ENCODE results near the gene NUP210L.
"Not testable (repeated sequence)": the region's sequence is repeated elsewhere in the genome, so short reads cannot be mapped to it uniquely, and the experiment has no call there.

NUP210L gene

DNA sequence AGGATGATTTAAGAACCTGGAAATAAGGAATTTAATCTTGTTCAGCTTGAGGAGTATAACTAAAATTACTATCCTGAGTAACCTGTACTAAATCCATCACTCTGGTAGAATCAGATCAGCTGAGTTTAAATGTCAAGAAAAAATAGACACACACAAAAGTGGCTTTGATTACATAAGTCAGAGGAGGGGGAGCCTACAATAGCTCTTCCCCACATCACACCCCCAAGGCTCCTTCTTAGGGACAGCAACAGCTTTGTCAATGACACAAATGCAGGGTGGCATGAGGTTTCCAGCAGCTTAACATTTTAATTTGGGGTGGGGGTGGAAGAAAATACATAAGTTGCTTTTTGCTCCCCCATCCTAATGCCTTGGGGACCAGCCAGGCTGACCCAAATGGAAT is 12.6 kb upstream of the NUP210L start:
- DNase-seq, result no peak

DNA sequence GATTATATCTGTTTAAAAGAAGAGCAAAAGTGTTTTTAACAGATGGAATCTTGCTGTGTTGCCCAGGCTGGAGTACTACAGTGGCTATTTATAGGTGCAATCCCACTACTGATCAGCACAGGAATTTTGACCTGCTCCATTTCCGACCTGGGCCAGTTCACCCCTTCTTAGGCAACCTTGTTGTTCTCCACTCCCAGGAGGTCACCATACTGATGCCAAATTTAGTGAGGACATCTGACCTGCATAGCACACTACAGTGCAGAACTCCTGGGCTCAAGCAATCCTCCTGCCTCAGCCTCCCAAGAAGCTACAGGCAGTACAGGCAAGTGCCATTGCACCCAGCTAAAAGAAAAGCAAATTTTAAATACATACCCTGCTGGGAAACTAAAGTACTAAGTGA is 11.3 kb upstream of the NUP210L start:
- DNase-seq, result no peak

DNA sequence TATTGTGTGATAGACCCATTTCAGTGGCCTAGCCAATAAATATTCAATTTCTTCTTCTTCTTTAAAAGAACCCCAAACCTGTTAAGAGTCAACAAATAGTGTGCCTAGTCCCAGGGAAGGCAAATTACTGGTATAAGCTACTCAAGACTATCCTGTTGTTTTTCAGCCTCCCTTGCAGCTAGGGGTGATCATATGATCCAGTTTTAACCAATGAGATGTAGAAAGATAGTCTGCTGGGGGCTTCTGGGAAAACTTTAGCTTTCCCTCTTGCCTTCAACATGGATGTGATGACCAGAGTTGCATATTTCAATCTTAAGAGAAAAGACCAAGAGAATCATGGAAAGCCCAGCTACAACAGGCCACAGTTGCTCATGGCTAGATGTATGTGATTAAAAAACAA is 4.7 kb upstream of the NUP210L start:
- DNase-seq, result no peak

DNA sequence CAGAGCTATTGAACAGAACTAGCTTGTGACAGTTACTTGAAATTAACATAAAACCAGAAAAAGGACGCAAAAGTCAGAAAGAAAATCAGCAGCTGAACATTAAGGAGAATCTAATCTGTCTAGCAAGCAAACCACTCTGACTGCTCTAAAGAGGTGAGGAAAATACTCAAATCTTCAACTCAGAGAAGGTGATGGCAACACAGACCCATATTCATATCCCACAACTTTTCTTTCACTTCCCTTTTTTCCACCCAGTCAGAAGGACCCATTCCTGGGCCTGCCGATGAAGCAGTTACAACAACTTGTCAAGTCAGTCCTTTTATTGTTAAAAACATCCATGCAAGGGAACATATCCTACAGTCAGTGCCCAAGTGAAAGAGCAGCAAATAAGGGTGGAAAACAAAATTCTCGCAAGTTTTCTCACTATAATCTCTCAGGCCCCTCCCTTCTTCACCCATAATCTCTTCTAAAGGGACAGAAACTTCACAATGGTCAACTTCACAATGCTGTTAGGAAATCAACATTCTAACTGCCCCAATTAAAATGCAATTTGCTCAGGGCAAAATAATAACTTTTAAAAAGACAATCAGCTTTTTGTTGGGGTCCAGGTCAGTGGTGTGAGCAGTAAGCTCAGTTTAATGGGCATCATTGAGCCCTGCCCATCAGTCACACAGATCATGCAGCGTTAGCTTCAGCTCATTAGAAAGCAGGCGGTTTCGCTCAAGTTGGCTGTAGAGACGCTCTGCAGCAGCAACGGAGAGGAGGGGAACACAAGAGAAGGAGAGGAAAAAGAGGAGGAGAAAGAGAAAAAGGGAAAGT is 3.6 kb upstream of the NUP210L start:
- no peak for DNase-seq

DNA sequence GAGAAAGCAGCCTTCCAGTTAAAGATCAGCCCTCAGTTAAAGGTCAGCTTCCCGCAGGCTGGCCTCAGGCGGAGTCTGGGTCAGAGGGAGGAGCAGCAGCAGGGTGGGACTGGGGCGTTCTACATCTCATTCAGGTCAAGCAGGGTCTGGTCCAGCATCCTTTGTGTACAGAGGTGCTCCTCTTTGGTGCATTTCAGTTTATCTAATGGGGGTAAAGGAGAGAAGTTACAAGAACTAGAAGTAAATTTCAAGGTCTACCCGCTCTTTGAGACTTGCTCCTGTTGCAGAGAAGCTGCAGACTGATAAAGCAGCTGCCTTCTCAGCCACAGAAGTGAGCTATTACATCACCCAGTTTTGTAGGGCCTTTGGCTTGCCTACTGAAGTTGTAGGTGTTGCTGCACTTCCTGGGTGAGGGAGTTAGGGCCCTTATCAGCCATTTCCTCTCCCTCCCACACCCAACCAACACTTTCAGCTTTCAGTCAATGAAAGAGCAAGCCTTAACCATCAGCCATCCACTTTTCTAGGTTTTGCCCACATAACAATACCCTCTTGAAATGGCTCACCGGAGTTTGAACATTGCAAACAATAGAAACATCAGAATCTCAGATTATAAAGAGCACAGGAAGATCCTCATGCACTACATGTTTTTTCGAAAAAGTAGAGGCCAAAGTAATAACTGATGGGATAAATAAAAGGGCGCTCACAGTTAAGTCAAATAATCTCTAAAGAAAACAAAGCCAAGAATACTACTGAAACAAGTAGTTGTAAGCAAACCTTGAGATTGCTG is 2.8 kb upstream of the NUP210L start:
- DNase-seq, result no peak

DNA sequence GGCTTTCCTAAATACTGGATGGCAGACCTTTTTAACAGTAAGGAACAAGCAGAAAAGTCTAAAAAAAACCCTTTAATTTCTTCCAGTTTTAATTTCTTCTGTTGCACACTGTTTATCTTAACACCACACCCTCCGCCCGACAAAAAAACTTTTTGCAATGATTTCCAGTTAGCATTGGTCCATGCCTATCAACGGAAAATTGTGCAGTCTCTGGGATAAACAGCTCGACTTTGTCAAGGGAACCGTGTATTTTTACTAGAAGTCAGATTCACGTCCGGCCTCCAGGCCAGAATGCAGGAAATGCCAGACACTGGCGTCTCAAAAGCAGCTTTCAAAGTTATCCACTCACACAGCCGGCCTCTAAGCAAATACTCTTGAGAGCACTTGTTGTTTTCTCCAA is 378 bp upstream of the NUP210L start:
- no peak for DNase-seq

DNA sequence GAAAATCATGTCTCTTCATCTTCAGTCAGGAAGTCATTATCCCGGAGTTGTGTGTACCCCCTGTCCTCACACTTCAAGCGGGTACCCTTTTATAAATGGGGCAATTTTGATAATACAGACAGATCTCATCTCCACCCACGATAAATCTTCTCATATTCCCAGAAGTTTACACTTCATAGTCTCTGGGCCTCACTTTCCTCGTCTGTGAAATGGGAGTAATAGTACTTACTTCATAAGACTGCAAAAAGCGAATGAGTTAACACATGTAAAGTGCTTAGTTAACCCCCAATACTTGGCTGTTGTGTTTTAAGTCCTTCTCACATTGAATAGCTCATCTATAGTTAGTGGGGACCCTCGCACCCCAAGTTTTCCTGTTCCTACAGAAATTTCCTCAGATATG is 820 bp downstream of the NUP210L start:
- no peak for DNase-seq

DNA sequence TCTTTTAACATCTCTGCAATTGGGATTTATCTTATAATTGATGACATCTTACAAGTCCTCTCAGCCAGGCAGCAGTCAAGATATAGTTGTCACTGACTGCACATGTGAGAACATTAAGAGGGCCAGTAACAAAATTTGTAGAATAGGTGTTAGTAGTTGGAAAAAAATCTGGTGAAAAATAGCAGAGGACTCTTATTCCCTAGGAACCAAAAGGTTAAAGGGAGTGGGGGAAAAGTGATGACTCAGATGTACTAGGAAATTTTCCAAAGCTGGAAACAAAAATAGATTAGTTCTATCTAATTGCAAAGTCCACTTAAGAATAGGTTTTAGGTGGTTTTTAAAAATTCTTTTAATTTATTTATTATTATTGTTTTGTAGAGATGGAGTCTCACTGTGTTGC is 3.6 kb downstream of the NUP210L start:
- DNase-seq, result no peak

DNA sequence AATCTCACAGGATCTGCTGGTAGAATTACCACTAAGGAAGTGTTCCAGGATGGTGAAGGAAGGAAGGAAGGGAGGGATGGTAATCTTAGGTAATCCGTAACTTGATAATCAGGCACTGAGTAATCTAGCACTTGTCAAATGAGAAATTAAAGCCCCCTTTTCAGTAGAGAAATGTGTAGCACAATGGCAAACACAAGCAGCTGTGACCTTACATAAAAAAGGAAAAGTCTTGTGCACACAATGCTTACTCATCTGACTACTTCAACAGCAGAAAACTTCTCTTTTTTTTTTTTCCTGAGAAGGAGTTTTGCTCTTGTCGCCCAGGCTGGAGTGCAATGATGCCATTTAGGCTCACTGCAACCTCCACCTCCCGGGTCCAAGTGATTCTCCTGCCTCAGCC is 6.1 kb downstream of the NUP210L start:
- DNase-seq, result no peak

DNA sequence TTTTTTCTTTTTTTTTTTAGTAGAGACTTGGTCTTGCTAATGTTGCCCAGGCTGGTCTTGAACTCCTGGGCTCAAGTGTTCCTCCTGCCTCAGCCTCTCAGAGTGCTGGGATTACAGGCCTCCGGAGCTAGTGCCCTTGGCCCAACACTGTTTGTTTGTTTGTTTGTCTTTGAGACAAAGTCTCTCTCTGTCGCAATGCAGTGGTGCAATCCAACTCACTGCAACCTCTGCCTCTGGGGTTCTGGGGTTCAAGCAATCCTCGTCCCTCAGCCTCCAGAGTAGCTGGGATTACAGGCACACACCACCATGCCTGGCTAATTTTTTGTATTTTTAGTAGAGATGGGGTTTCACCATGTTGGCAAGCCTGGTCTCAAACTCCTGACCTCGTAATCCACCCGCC is 7.4 kb downstream of the NUP210L start:
- not testable (repeated sequence) for DNase-seq

DNA sequence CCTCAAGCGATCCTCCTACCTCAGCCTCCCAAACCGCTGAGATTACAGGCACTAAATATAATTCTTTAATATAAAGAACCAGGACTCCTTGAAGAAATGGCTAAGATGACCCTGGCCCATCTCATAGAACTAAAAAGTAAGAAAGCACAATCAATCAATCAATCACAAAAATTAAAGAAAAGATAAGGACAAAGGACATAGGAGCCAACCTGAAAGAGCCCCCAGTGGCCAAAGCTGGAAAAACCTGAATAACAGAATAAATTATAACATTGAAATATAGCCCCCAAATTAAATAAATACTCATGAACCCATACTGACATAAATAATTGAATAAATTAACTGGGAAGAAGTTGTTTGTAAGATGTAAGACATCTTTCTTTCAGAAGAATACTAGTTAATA is 8.9 kb downstream of the NUP210L start:
- DNase-seq, result no peak

DNA sequence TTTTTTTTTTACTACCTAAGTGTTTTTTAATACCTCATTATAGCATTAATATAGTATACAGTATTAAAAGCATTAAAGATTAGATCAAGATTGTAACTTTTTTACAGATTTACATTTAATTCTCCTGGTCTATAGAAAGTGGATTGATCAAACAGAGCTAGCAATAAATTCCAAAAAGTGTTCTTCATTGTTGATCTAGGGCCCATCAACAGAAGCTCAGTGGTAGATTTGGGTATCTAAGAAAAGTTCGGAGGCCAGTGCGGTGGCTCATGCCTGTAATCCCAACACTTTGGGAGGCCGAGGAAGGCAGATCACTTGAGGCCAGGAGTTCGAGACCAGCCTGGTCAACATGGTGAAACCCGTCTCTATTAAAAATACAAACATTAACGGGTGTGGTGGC is 12.5 kb downstream of the NUP210L start:
- no peak for DNase-seq

DNA sequence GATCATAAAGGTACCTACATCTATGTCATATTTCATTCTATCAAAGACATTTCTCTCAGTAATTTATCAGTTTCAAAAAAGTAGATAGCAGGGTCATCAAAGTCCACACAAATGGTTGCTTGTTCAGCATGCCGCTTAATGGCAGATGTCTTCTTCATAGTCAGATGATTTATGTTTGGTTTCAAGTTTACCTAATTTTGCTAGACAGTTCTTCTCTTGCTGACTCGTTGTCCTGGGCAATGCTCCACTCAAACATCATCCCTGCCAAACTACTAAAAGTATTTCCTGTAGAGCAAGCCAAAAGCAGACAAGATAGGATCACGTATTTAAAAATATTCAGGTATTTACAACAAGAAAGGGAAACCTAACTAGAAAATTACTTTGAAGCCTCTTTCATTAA is 13.6 kb downstream of the NUP210L start:
- no peak for DNase-seq

DNA sequence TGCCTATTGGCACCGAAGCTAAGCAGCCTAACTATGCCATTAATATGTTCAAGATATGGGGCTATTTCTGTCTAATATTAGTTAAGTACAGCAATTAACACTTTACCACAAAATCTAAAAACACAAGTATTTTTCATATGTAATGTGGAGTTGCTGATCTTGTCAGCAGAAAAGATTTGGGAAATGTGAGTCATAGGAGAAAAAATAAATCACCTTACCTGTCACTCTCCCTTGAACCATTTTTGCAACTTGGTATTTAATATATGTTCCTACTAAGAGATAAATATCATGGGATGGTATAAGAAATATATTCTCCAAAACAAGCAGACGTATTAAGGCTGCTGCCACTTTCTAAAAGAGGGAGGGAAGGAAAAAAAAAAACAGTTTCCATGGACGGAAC is 17.0 kb downstream of the NUP210L start:
- DNase-seq, result no peak

DNA sequence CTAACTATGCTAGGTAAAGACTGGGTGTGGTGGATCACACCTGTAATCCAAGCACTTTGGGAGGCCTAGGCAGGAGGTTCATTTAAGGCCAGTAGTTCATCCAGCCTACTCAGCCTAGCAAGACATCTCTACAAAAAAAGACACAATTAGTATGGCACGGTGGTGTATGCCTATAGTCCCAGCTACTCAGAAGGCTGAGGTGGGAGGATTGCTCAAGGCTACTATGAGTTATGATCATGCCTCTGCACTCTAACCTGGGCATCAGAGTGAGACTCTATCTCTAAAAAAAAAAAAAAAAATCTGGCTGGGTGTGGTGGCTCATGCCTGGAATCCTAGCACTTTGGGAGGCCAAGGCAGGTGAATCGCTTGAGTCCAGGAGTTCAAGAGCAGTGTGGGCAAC is 21.6 kb downstream of the NUP210L start:
- no peak for DNase-seq

DNA sequence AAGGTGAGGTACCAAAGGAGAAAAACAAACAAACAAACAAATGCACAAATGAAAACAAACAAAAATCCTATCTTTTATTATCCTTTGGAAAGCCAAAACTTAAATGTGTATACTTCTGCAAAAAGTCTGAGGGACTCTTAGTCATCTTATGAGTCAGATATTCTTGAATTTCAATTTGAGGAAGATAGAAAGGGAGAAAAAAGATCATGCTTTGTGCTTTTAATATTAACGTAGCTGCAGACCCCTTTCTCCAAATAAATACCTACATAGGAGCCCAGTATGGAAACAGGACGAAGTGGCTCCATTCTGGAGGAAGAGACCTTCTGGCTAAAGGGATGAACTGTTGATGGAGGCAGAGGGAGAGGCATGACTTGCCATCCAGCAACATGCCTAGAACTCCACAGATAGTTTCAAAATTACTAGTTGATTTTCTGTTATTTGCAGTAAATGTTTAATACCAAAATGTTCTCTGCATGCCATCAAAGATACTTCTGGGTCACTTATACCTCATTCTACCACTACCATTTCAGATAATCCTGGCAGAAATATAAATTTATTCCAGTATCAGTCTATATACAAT is 25.4 kb downstream of the NUP210L start:
- DNase-seq, result no peak

DNA sequence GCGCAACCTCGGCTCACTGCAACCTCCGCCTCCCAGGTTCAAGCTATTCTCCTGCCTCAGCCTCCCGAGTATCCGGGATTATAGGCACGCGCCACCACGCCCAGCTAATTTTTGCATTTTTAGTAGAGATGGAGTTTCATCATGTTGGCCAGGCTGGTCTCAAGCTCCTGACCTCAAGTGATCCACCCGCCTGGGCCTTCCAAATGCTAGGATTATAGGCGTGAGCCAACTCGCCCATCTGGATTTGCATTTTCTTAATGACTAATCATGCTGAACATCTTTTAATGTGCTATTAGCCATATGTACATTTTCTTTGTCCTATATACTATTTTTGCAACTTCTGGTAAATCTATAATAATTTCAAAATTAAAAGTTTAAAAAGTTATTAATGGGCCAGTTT is 31.7 kb downstream of the NUP210L start:
- not testable (repeated sequence) for DNase-seq

DNA sequence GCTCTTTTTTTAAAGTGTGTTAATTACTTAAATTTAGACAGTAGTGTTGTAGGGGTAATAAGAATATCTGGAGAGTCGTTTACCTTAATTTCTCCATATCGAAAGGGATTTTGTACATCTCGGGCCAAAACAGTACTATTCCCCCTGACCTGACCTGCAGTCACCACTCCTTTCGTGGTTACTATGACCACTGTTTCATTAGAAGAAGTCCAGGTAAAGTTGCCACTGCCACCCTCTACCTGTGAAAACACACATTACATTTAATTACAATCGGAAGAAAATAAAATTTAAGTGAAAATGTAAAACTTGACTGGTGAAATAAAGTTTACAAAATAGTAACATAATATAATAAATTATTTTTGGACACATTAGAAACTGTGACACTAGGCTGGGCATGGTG is 37.2 kb downstream of the NUP210L start:
- DNase-seq, result no peak

DNA sequence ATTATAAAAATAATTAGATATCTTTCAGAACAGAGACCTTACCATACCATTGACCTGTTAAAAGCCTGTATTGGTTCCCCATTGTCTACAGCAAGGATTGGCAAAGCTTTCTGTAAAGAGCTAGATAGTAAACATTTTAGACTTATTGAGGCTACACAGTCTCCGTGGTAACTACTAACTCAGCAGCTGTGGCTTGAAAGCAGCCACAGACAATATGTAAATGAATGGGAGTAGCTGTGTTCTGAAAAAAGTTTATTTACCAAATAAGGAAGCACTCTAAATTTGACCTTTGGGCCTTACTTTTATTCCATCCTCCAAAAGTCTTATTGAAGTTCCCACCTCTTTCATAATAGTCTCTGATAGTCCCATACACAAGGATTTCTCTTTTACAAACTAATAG is 39.7 kb downstream of the NUP210L start:
- no peak for DNase-seq

DNA sequence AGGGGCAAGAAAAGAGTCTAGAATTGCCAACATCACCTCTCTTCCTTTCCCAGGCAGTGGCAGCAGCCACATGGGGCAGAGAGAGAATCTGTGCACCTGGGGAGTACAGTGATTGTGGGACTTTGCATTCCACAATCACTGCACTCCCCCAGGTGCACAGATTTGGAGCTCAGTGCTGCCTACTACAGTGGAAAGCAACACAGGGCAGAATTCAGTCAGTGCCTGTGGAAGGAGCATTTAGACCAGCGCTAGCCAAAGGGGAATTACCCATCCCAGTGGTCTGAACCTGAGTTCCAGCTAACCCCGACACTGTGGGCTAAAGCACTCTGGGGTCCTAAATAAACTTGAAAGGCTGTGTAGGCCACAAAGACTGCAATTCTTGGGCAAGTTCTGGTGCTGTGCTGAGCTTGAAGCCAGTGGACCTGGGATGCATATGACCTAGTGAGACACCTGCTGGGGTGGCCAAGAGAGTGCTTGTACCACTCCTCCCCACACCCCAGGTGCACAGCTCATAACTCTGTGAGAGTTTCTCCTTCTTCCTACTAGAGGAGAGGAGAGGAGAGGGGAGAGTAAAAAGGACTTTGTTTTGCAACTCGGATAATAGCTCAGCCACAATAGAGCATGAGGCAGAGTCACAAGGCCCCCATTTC is 50.3 kb downstream of the NUP210L start:
- no peak for DNase-seq

DNA sequence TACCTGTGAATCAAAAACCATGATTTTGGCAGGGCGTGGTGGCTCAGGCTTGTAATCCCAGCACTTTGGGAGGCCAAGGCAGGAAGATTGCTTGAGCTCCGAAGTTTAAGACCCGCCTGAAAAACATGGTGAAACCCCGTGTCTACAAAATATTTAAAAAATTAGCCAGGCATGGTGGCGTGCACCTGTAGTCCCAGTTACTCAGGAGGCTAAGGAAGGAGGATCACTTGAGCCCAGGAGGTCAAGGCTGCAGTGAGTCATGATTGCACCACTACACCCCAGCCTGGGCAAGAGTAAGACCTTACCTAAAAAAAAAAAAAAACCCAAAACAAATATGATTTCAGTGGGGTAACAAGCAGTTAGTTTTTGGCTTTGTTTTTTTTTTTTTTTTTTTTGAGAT is 54.7 kb downstream of the NUP210L start:
- DNase-seq, result not testable (repeated sequence)

DNA sequence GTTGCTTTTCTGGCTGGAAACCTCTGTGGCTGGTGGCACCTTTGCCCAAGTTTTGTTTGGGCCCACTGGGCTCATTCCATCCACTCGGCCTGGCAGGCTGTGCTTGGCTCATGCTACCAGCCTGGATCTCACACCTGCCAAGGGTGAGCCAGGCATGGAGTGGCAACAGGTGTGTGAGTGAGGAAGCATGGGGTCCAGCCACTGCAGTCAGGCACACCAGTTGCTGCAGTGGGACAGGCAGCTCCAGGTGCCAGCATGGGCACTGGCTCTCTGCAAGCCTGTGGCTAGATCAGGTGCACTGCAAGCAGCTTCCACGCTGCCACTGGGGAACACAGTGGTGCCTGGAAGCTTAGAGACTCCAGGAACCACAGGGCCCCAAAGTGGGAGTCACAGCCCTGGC is 57.0 kb downstream of the NUP210L start:
- no peak for DNase-seq

DNA sequence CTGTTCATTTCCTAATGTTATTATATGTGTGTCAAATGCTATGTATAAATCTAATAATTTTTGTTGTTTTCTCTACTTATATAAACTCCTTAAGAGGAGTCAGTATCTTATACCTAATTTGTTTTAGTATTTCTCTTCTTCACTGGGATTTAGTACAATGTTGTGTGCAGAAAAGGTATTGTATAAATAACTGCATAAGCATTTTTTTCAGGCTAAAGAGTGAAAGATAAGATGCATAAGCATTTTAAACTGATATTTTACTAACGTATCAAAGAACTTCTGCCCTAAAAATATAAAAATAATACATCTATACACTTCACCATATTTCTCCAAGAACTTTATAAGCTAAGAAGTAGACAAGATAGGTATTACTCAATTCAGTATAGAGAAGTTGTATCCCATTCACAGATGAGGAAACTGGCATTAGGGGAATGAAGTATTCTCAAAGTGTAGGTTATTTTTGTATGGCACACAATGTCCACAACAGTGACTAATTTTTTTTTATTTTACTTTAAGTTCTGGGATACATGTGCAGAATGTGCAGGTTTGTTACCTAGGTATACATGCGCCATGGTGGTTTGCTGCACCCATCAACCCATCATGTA is 59.3 kb downstream of the NUP210L start:
- no peak for DNase-seq
